Esophagus mucosa (tissue), 1 donor: ENCODE measurements around the gene ASXL3. TPM values are rescaled to one million over a fixed set of nuclear protein-coding genes. Genes with fewer than 3 reads are reported as not detected.

Experiments used
- ATAC-seq: fragments of 200-7000 bp; cut with Tn5 transposase; one replicate; pipeline ENCODE4 v1.9.1; 2020
- total RNA-seq: library from RNA; stranded (reverse); gene quantifications from one replicate; pipeline ENCODE4 v1.2.4, GENCODE V29; 2023
- donor health status: DM: yes; HTN: yes; CAD: no.

The ASXL3 gene
- total RNA-seq, 1 donor from 2014 or later: 0.32 TPM

GRCh38 chr18:33729556-33729955 is 151.5 kb downstream of the ASXL3 start:
- ATAC-seq: no peak

- ATAC-seq: peak; percentile 52
Measured at GRCh38 chr18:33733376-33733775, 155.4 kb downstream of the ASXL3 start.

- ATAC-seq: no peak
Measured at GRCh38 chr18:33735428-33735827, 157.4 kb downstream of the ASXL3 start.

- no peak for ATAC-seq
Measured at GRCh38 chr18:33741760-33742159, 163.7 kb downstream of the ASXL3 start.

GRCh38 chr18:33744032-33744697 is 166.1 kb downstream of the ASXL3 start:
- ATAC-seq: no peak

GRCh38 chr18:33745151-33745795 is 167.3 kb downstream of the ASXL3 start:
- no peak for ATAC-seq

GRCh38 chr18:33745871-33746545 is 168.0 kb downstream of the ASXL3 start:
- no peak for ATAC-seq

GRCh38 chr18:33749834-33750233 is 171.8 kb downstream of the ASXL3 start:
- ATAC-seq: no peak

GRCh38 chr18:33750366-33750765 is 172.3 kb downstream of the ASXL3 start:
- ATAC-seq: no peak

- ATAC-seq: no peak
Measured at GRCh38 chr18:33751613-33752221, 173.7 kb downstream of the ASXL3 start.

- no peak for ATAC-seq
Measured at GRCh38 chr18:33755391-33755790, 177.4 kb downstream of the ASXL3 start.

- no peak for ATAC-seq
Measured at GRCh38 chr18:33755931-33756560, 178.0 kb downstream of the ASXL3 start.

GRCh38 chr18:33757037-33757436 is 179.0 kb downstream of the ASXL3 start:
- no peak for ATAC-seq

GRCh38 chr18:33761363-33761762 is 183.3 kb downstream of the ASXL3 start:
- ATAC-seq: no peak

GRCh38 chr18:33781429-33781828 is 203.4 kb downstream of the ASXL3 start:
- no peak for ATAC-seq

Other genes with a start within 250 kb of the ASXL3 start
- gene CCDC178, start 137.5 kb upstream of the ASXL3 start, total RNA-seq: 0.36 TPM